Superior temporal gyrus (tissue), 1 donor: ENCODE data around the gene GSTO1.
A peak's percentile ranks its signal among the peaks of the same experiment; 100 is the strongest.

ENCODE experiments used
- DNase-seq: peaks from one replicate; pipeline ENCODE4 v3.0.0-alpha.2; 2016; ENCODE audit errors: extremely low spot score

The GSTO1 gene

GRCh38 chr10:104276192-104276591 lies 21.5 kb downstream of the GSTO1 start:
- no peak for DNase-seq

- no peak for DNase-seq
Measured at GRCh38 chr10:104277785-104278184, 23.1 kb downstream of the GSTO1 start.

GRCh38 chr10:104279550-104280259 lies 25.0 kb downstream of the GSTO1 start:
- DNase-seq = no peak

GRCh38 chr10:104281694-104282093 lies 27.0 kb downstream of the GSTO1 start:
- DNase-seq = no peak

GRCh38 chr10:104284846-104285245 lies 30.2 kb downstream of the GSTO1 start:
- DNase-seq = no peak

- DNase-seq = no peak
Measured at GRCh38 chr10:104286939-104287338, 32.2 kb downstream of the GSTO1 start.

- no peak for DNase-seq
Measured at GRCh38 chr10:104288355-104288754, 33.7 kb downstream of the GSTO1 start.

GRCh38 chr10:104291439-104291951 lies 36.8 kb downstream of the GSTO1 start:
- DNase-seq = peak; percentile 93

- DNase-seq = no peak
Measured at GRCh38 chr10:104293011-104293410, 38.3 kb downstream of the GSTO1 start.

GRCh38 chr10:104293781-104294321 lies 39.2 kb downstream of the GSTO1 start:
- DNase-seq = no peak

GRCh38 chr10:104296687-104297436 lies 42.2 kb downstream of the GSTO1 start:
- DNase-seq = no peak

GRCh38 chr10:104297697-104298660 lies 43.3 kb downstream of the GSTO1 start:
- DNase-seq = no peak

GRCh38 chr10:104299031-104299904 lies 44.6 kb downstream of the GSTO1 start:
- no peak for DNase-seq

- no peak for DNase-seq
Measured at GRCh38 chr10:104300002-104300735, 45.5 kb downstream of the GSTO1 start.

GRCh38 chr10:104300736-104301292 lies 46.1 kb downstream of the GSTO1 start:
- DNase-seq = peak; percentile 71

- DNase-seq = no peak
Measured at GRCh38 chr10:104301907-104302690, 47.4 kb downstream of the GSTO1 start.

- no peak for DNase-seq
Measured at GRCh38 chr10:104303594-104304355, 49.1 kb downstream of the GSTO1 start.

GRCh38 chr10:104304356-104304745 lies 49.7 kb downstream of the GSTO1 start:
- DNase-seq = no peak
